Measurements from ENCODE around the gene IFIT2.

- TF ChIP-seq ETV6 (CRISPR knock-in tag; IDR thresholded peaks at IDR 0.05) (no peak), FOXK1 (CRISPR knock-in tag; IDR thresholded peaks at IDR 0.05) (no peak), KAT7 (CRISPR knock-in tag; IDR thresholded peaks at IDR 0.05; ENCODE audit: borderline replicate concordance) (no peak)
- TF ChIP-seq, protein P1, sequence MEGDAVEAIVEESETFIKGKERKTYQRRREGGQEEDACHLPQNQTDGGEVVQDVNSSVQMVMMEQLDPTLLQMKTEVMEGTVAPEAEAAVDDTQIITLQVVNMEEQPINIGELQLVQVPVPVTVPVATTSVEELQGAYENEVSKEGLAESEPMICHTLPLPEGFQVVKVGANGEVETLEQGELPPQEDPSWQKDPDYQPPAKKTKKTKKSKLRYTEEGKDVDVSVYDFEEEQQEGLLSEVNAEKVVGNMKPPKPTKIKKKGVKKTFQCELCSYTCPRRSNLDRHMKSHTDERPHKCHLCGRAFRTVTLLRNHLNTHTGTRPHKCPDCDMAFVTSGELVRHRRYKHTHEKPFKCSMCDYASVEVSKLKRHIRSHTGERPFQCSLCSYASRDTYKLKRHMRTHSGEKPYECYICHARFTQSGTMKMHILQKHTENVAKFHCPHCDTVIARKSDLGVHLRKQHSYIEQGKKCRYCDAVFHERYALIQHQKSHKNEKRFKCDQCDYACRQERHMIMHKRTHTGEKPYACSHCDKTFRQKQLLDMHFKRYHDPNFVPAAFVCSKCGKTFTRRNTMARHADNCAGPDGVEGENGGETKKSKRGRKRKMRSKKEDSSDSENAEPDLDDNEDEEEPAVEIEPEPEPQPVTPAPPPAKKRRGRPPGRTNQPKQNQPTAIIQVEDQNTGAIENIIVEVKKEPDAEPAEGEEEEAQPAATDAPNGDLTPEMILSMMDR (IDR thresholded peaks at IDR 0.05): no peak
These were observed 42.3 kb downstream of the IFIT2 start for GRCh38 chr10:89344156-89344555.
